ENCODE data around the gene SYNE3.
A peak's percentile ranks its signal among the peaks of the same experiment; 100 is the strongest.

The SYNE3 gene

DNA sequence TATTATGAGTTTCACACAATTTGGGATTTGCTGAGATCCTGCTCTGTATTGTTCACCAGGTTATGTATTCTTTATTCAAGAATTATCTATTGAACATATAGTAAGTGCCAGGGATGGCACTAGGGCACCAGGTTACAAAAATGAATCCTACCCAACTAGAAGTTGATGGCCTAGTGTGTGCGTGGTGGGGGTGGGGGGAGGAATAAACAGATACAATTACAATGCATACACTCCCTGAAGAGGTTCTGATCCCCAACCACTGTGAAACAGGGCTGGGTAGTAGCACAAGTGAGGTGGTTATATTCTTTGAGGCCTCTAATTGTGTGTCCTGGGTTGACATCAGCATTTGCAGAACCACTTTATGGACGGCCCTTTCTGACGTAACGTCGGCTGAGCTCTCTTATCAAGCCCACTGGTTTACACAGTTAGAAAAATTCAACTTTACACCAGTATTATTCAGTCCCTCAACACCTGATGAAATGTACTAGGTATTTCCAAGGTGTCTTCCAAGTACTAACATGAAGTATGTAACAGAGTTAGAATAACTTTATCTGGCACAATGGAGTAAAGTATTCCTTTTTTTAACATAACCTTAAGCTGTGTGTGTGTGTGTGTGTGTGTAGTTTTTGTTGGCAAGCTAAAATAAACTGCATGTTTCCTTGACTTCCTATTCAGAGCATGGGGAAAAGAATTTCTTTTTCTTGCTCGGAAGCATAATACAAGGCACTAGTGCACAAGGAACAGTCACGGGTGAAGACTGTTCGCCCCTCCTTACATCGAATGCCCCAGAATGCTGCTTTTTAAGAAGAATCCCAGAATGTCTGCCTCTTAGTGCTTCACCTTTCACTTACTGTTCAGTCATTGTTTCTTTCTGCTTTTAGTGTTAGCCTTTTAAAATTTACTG, 10.3 kb upstream of the SYNE3 start:
- Histone ChIP-seq H3K4me3 (ENCODE audit: low read depth, low read length) (no peak overlapping the region), H3K9ac (no peak overlapping the region), H3K4me2 (ENCODE audit: low read length) (no peak overlapping the region), H3K27me3 (ENCODE audit: control insufficient read depth, insufficient read depth, low read length) (no peaks in the 10 kb centered on the region), H3K27ac (peak overlapping the region; percentile 57), H3K9me3 (ENCODE audit: control insufficient read depth, low read length) (no peaks in the 10 kb centered on the region), H3K4me1 (peaks cover 5% of the 10 kb centered on the region), H2AFZ (no peak overlapping the region), H3K79me2 (no peaks in the 10 kb centered on the region), H3K36me3 (ENCODE audit: control insufficient read depth, insufficient read depth, low read length) (no peaks in the 10 kb centered on the region)
- TF ChIP-seq, protein P1, sequence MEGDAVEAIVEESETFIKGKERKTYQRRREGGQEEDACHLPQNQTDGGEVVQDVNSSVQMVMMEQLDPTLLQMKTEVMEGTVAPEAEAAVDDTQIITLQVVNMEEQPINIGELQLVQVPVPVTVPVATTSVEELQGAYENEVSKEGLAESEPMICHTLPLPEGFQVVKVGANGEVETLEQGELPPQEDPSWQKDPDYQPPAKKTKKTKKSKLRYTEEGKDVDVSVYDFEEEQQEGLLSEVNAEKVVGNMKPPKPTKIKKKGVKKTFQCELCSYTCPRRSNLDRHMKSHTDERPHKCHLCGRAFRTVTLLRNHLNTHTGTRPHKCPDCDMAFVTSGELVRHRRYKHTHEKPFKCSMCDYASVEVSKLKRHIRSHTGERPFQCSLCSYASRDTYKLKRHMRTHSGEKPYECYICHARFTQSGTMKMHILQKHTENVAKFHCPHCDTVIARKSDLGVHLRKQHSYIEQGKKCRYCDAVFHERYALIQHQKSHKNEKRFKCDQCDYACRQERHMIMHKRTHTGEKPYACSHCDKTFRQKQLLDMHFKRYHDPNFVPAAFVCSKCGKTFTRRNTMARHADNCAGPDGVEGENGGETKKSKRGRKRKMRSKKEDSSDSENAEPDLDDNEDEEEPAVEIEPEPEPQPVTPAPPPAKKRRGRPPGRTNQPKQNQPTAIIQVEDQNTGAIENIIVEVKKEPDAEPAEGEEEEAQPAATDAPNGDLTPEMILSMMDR (IDR thresholded peaks at IDR 0.05): no peak

DNA sequence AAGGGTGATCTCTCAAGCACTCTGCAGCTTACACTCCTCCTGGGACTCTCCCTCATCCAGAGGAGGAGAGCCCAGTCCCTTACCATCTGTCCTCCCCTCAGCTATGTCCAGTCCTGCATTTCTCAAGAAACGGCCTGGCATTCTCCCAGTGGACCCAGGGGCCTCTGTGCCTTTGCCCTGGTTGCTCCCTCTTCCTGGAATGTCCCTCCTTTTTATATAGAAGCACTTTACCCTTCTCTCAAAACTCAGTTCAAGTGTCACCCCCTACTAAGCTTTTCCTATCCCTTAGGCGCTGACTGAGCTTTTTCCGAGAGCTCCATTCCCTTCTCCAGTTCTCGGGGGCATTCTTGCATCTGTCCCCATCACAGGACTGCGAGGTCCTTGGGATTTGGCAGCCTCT, 9.5 kb upstream of the SYNE3 start:
- Histone ChIP-seq H3K4me2 (ENCODE audit: low read length) (no peak overlapping the region), H3K9ac (no peak overlapping the region), H3K36me3 (ENCODE audit: control insufficient read depth, insufficient read depth, low read length) (no peaks in the 10 kb centered on the region), H3K79me2 (no peaks in the 10 kb centered on the region), H3K4me1 (peaks cover 2% of the 10 kb centered on the region), H2AFZ (no peak overlapping the region), H3K4me3 (ENCODE audit: low read depth, low read length) (no peak overlapping the region), H3K9me3 (ENCODE audit: control insufficient read depth, low read length) (no peaks in the 10 kb centered on the region), H3K27ac (no peak overlapping the region), H3K27me3 (ENCODE audit: control insufficient read depth, insufficient read depth, low read length) (no peaks in the 10 kb centered on the region)
- TF ChIP-seq, protein P1 (IDR thresholded peaks at IDR 0.05): no peak

GRCh38 chr14:95524706-95525512, 8.5 kb upstream of the SYNE3 start:
- Histone ChIP-seq H3K4me3 (ENCODE audit: low read depth, low read length) (no peak overlapping the region), H3K27ac (no peak overlapping the region)

DNA sequence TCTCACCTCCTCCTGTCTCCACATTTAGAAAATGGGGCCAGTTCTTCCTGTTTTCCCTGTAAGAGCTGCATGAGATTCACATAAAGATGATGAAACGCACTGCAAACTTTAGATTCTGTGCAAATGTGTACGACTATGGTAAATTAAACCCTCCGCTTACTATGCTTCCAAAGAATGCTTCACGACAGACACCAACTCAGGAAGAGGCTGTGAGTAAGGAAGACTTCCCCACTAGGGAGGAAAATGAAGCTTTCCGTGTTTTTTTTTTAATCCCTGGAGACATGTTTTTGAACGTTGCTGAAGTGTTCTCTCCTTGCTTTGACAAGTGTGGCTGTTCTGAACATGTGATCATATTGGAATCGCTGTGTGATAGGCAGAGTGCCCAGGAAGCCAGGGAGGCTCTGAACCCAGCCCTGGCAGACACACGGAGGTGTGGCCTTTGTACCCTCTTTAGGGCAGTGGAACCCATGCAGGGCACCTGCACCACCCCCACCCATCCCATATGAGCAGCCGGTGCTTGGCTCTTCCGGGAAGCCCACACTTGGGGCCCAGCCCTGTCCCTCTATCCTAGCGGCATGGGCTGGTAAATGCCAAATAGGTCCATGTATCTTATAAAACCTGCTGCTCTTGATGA, 7.5 kb upstream of the SYNE3 start:
- H3K4me3 ChIP-seq (ENCODE audit: low read depth, low read length): no peak overlapping the region
- no peak overlapping the region for H3K27ac ChIP-seq
- no peaks in the 10 kb centered on the region for H3K9me3 ChIP-seq (ENCODE audit: control insufficient read depth, low read length)
- no peaks in the 10 kb centered on the region for H3K36me3 ChIP-seq (ENCODE audit: control insufficient read depth, insufficient read depth, low read length)
- TF ChIP-seq, protein P1 (IDR thresholded peaks at IDR 0.05): no peak
- H3K79me2 ChIP-seq: no peaks in the 10 kb centered on the region
- H2AFZ ChIP-seq: no peak overlapping the region
- no peaks in the 10 kb centered on the region for H3K27me3 ChIP-seq (ENCODE audit: control insufficient read depth, insufficient read depth, low read length)
- no peak overlapping the region for H3K9ac ChIP-seq
- peaks cover 2% of the 10 kb centered on the region for H3K4me1 ChIP-seq
- H3K4me2 ChIP-seq (ENCODE audit: low read length): no peak overlapping the region

More at GRCh38 chr14:95524706-95525512, 8.5 kb upstream of the SYNE3 start:
- Histone ChIP-seq H3K79me2 (no peaks in the 10 kb centered on the region), H3K9me3 (ENCODE audit: control insufficient read depth, low read length) (no peaks in the 10 kb centered on the region), H3K9ac (no peak overlapping the region), H3K36me3 (ENCODE audit: control insufficient read depth, insufficient read depth, low read length) (no peaks in the 10 kb centered on the region), H3K27me3 (ENCODE audit: control insufficient read depth, insufficient read depth, low read length) (no peaks in the 10 kb centered on the region), H3K4me1 (peaks cover 2% of the 10 kb centered on the region), H3K4me2 (ENCODE audit: low read length) (no peak overlapping the region), H2AFZ (no peak overlapping the region)
- TF ChIP-seq, protein P1 (IDR thresholded peaks at IDR 0.05): no peak

Data from parathyroid adenoma (tissue), 2 donors.